ENCODE data around the gene HDAC8.
"Not testable (repeated sequence)": the region's sequence is repeated elsewhere in the genome, so short reads cannot be mapped to it uniquely, and the experiment has no call there.

The HDAC8 gene

GRCh38 chrX:72532366-72532765, 40.3 kb downstream of the HDAC8 start:
- DNase-seq (ENCODE audit: low read depth): no peak

- DNase-seq (ENCODE audit: low read depth): no peak
Observed at GRCh38 chrX:72526534-72527508, 45.8 kb downstream of the HDAC8 start.

- no peak for DNase-seq (ENCODE audit: low read depth)
Observed at GRCh38 chrX:72498782-72499181, 73.9 kb downstream of the HDAC8 start.

- no peak for DNase-seq (ENCODE audit: low read depth)
Observed at GRCh38 chrX:72495046-72495445, 77.6 kb downstream of the HDAC8 start.

- no peak for DNase-seq (ENCODE audit: low read depth)
Observed at GRCh38 chrX:72492499-72492898, 80.1 kb downstream of the HDAC8 start.

- DNase-seq (ENCODE audit: low read depth): not testable (repeated sequence)
Observed at GRCh38 chrX:72490221-72490620, 82.4 kb downstream of the HDAC8 start.

- DNase-seq (ENCODE audit: low read depth): no peak
Observed at GRCh38 chrX:72487661-72488060, 85.0 kb downstream of the HDAC8 start.

GRCh38 chrX:72479324-72480274, 93.0 kb downstream of the HDAC8 start:
- no peak for DNase-seq (ENCODE audit: low read depth)

- no peak for DNase-seq (ENCODE audit: low read depth)
Observed at GRCh38 chrX:72478853-72479252, 93.8 kb downstream of the HDAC8 start.

GRCh38 chrX:72478351-72478750, 94.3 kb downstream of the HDAC8 start:
- DNase-seq (ENCODE audit: low read depth): no peak

GRCh38 chrX:72477781-72478181, 94.9 kb downstream of the HDAC8 start:
- no peak for DNase-seq (ENCODE audit: low read depth)

GRCh38 chrX:72477376-72477775, 95.3 kb downstream of the HDAC8 start:
- DNase-seq (ENCODE audit: low read depth): no peak

- no peak for DNase-seq (ENCODE audit: low read depth)
Observed at GRCh38 chrX:72475952-72476668, 96.5 kb downstream of the HDAC8 start.

- DNase-seq (ENCODE audit: low read depth): no peak
Observed at GRCh38 chrX:72475338-72475737, 97.3 kb downstream of the HDAC8 start.

GRCh38 chrX:72470532-72471223, 102.0 kb downstream of the HDAC8 start:
- no peak for DNase-seq (ENCODE audit: low read depth)

GRCh38 chrX:72470117-72470516, 102.5 kb downstream of the HDAC8 start:
- DNase-seq (ENCODE audit: low read depth): no peak

- DNase-seq (ENCODE audit: low read depth): no peak
Observed at GRCh38 chrX:72468607-72469006, 104.0 kb downstream of the HDAC8 start.

- no peak for DNase-seq (ENCODE audit: low read depth)
Observed at GRCh38 chrX:72467135-72467534, 105.5 kb downstream of the HDAC8 start.

GRCh38 chrX:72466493-72466892, 106.2 kb downstream of the HDAC8 start:
- DNase-seq (ENCODE audit: low read depth): no peak

- DNase-seq (ENCODE audit: low read depth): no peak
Observed at GRCh38 chrX:72465889-72466288, 106.8 kb downstream of the HDAC8 start.

- DNase-seq (ENCODE audit: low read depth): no peak
Observed at GRCh38 chrX:72461766-72462165, 110.9 kb downstream of the HDAC8 start.

Data from stimulated activated CD8-positive, alpha-beta memory T cell treated with anti-CD3 and anti-CD28 coated beads, Interleukin-4, amount 100 ng/mL, for 24 hours (primary cell).